Activated T-helper 1 cell treated with Interleukin-2 at 50 U/mL for 16 hours (primary cell): ENCODE results near the gene HECA.
A peak's percentile ranks its signal among the peaks of the same experiment; 100 is the strongest.
"Not testable (repeated sequence)": the region's sequence is repeated elsewhere in the genome, so short reads cannot be mapped to it uniquely, and the experiment has no call there.

Source experiments
- DNase-seq: peaks from one replicate; pipeline ENCODE4 v3.0.0-alpha.2; 2020; ENCODE audit warnings: low read depth

The HECA gene

GRCh38 chr6:139205843-139206242 lies 71.0 kb downstream of the HECA start:
- DNase-seq, result no peak

- not testable (repeated sequence) for DNase-seq
Measured at GRCh38 chr6:139210766-139211165, 75.9 kb downstream of the HECA start.

GRCh38 chr6:139212460-139212859 lies 77.6 kb downstream of the HECA start:
- not testable (repeated sequence) for DNase-seq

- peak; percentile 50 for DNase-seq
Measured at GRCh38 chr6:139219271-139219729, 84.4 kb downstream of the HECA start.

GRCh38 chr6:139219746-139220145 lies 84.9 kb downstream of the HECA start:
- no peak for DNase-seq

GRCh38 chr6:139228387-139228786 lies 93.5 kb downstream of the HECA start:
- DNase-seq, result not testable (repeated sequence)
